ENCODE measurements around the gene PYY.
A peak's percentile ranks its signal among the peaks of the same experiment; 100 is the strongest.

Gene PYY

DNA sequence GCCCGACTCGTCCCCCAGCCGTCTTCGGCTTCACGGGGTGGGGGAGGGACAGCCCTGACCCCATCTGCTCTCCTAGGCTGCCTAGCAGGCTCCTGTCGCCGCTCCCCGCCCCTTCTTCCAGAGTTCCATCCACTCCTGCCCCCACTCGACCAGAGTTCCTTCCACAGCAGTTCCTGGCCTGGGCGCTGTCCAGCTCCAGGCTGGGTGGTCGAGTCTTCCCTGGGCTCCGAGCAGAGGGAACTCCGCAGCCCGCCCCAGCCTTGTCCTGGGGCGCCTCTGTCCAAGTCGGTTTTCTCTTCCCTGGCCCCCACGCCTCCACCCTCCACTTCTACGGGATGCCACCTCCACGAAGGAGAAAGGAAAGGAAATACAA lies 1.4 kb downstream of the PYY start:
- TF ChIP-seq POLR2AphosphoS5 (IDR thresholded peaks at IDR 0.05; ENCODE audit: low read depth, low read length) (no peak), FOXP2 (optimal IDR thresholded peaks at IDR 0.05; ENCODE audit: borderline replicate concordance, extremely low read depth, extremely low read length, insufficient read depth) (no peak), SIN3A (IDR thresholded peaks at IDR 0.05; ENCODE audit: borderline replicate concordance, insufficient read depth, low read length) (no peak), TAF1 (IDR thresholded peaks at IDR 0.05; ENCODE audit: borderline replicate concordance, insufficient read depth, low read length) (no peak)
- TF ChIP-seq, protein P1, sequence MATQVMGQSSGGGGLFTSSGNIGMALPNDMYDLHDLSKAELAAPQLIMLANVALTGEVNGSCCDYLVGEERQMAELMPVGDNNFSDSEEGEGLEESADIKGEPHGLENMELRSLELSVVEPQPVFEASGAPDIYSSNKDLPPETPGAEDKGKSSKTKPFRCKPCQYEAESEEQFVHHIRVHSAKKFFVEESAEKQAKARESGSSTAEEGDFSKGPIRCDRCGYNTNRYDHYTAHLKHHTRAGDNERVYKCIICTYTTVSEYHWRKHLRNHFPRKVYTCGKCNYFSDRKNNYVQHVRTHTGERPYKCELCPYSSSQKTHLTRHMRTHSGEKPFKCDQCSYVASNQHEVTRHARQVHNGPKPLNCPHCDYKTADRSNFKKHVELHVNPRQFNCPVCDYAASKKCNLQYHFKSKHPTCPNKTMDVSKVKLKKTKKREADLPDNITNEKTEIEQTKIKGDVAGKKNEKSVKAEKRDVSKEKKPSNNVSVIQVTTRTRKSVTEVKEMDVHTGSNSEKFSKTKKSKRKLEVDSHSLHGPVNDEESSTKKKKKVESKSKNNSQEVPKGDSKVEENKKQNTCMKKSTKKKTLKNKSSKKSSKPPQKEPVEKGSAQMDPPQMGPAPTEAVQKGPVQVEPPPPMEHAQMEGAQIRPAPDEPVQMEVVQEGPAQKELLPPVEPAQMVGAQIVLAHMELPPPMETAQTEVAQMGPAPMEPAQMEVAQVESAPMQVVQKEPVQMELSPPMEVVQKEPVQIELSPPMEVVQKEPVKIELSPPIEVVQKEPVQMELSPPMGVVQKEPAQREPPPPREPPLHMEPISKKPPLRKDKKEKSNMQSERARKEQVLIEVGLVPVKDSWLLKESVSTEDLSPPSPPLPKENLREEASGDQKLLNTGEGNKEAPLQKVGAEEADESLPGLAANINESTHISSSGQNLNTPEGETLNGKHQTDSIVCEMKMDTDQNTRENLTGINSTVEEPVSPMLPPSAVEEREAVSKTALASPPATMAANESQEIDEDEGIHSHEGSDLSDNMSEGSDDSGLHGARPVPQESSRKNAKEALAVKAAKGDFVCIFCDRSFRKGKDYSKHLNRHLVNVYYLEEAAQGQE (IDR thresholded peaks at IDR 0.05; ENCODE audit: insufficient read depth in 1 of 2, low read depth in 2 of 2, low read length in 2 of 2) = peak; percentile 71 to 88; a peak in 3 of 4 replicates

DNA sequence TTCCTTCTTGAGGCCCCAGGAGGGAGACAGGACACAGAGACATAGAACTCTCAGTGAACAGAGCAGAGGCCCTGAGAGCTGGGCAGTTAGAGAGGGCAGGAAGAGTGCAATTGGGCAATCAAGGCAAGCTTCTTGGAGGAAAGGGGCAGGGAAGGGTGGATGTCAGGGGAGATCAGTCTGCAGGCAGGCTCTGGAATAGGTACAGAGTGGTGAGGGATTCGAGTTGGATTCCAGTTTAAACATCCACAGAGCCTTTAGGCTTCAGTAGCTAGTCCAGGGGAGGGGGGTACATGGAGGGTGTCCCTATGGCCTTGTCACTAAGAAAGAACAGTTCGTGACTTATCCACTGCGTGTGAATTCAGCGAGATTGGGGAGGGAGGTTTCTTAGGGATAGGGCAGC lies 2.0 kb downstream of the PYY start:
- TF ChIP-seq FOXP2 (optimal IDR thresholded peaks at IDR 0.05; ENCODE audit: borderline replicate concordance, extremely low read depth, extremely low read length, insufficient read depth) (no peak), SIN3A (IDR thresholded peaks at IDR 0.05; ENCODE audit: borderline replicate concordance, insufficient read depth, low read length) (no peak), POLR2AphosphoS5 (IDR thresholded peaks at IDR 0.05; ENCODE audit: low read depth, low read length) (no peak), TAF1 (IDR thresholded peaks at IDR 0.05; ENCODE audit: borderline replicate concordance, insufficient read depth, low read length) (no peak)
- TF ChIP-seq, protein P1 (IDR thresholded peaks at IDR 0.05; ENCODE audit: insufficient read depth in 1 of 2, low read depth in 2 of 2, low read length in 2 of 2) = no peak

DNA sequence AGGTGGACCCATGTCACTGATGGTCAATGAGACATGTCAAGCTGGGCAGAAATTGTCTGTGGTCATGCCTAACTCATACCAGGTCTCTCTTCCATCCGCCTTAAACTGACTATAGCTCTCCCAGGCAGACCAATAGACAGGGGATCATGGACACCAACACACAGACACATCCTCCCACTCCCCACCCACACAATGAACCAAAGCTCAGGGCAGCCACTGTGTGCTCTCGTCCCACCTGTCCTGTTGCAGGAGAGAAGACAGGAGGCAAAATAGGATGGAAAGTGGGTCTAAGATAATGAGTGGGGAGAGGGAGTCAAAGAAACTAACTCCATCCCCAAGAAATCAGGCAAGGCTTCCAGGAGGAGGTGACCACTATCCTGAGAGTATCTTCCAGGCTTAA lies 3.2 kb downstream of the PYY start:
- no peak for TF ChIP-seq FOXP2 (optimal IDR thresholded peaks at IDR 0.05; ENCODE audit: borderline replicate concordance, extremely low read depth, extremely low read length, insufficient read depth)
- TF ChIP-seq, protein P1 (IDR thresholded peaks at IDR 0.05; ENCODE audit: insufficient read depth in 1 of 2, low read depth in 2 of 2, low read length in 2 of 2) = no peak
- TF ChIP-seq TAF1 (IDR thresholded peaks at IDR 0.05; ENCODE audit: borderline replicate concordance, insufficient read depth, low read length) = no peak
- no peak for TF ChIP-seq POLR2AphosphoS5 (IDR thresholded peaks at IDR 0.05; ENCODE audit: low read depth, low read length)
- no peak for TF ChIP-seq SIN3A (IDR thresholded peaks at IDR 0.05; ENCODE audit: borderline replicate concordance, insufficient read depth, low read length)

DNA sequence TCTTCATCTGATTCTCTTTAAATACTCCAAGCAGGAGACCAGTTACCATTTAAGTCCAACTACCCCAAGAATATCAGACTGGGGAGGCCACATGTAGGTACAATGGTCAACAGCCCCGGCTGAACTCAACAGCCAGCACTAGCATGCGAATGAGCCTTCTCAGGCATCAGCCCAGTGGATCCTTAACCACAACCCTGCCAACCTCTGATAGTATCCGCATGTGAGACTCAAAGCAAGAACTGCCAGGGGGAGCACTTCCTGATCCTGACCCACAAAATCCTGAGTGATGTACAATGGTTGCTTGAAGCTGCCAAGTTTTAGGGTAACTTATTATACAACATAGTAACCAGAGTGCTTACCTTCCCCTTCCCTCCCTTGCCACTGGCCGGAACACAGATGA lies 4.0 kb downstream of the PYY start:
- TF ChIP-seq FOXP2 (optimal IDR thresholded peaks at IDR 0.05; ENCODE audit: borderline replicate concordance, extremely low read depth, extremely low read length, insufficient read depth) (no peak), SIN3A (IDR thresholded peaks at IDR 0.05; ENCODE audit: borderline replicate concordance, insufficient read depth, low read length) (no peak), TAF1 (IDR thresholded peaks at IDR 0.05; ENCODE audit: borderline replicate concordance, insufficient read depth, low read length) (no peak), POLR2AphosphoS5 (IDR thresholded peaks at IDR 0.05; ENCODE audit: low read depth, low read length) (no peak)
- TF ChIP-seq, protein P1 (IDR thresholded peaks at IDR 0.05; ENCODE audit: insufficient read depth in 1 of 2, low read depth in 2 of 2, low read length in 2 of 2) = no peak

DNA sequence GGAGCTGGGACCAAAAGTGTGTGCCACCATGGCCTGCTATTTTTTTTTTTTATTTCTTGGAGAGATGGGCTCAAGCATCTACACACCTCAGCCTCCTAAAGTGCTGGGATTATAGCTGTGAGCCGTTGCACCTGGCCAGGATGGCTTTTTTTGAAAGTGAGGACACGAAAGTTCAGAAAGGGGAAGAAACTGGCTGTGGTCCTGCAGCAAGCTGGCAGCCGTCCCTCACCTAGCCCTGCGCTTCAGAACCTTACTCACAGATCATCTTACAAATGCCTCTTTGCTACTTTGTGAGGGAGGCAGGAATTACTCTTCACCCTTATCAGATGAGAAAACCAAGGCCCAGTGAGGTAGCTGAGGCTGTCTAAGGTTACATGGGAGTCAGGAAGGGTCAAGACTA lies 7.0 kb downstream of the PYY start:
- TF ChIP-seq, protein P1 (IDR thresholded peaks at IDR 0.05; ENCODE audit: insufficient read depth in 1 of 2, low read depth in 2 of 2, low read length in 2 of 2) = no peak
- TF ChIP-seq SIN3A (IDR thresholded peaks at IDR 0.05; ENCODE audit: borderline replicate concordance, insufficient read depth, low read length) (no peak), POLR2AphosphoS5 (IDR thresholded peaks at IDR 0.05; ENCODE audit: low read depth, low read length) (no peak), TAF1 (IDR thresholded peaks at IDR 0.05; ENCODE audit: borderline replicate concordance, insufficient read depth, low read length) (no peak), FOXP2 (optimal IDR thresholded peaks at IDR 0.05; ENCODE audit: borderline replicate concordance, extremely low read depth, extremely low read length, insufficient read depth) (no peak)
